PC-9 (cell line): Measurements from ENCODE around the gene TMEM132D. TPM values are rescaled to one million over a fixed set of nuclear protein-coding genes. Genes with fewer than 3 reads are reported as not detected.

ENCODE experiments used
- Bru-seq: library from RNA; stranded (reverse); fragments of 400-500 nt; gene quantifications from one replicate; lab custom pipeline; 2021; lab: Mats Ljungman, UMichigan
- BruChase-seq, 2 experiments: library from RNA; stranded (reverse); fragments of 400-500 nt; gene quantifications; one replicate each; lab custom pipeline; 2021; lab: Mats Ljungman, UMichigan
- BruUV-seq: library from RNA; stranded (reverse); fragments of 400-500 nt; replicated peaks from 2 replicates; lab custom pipeline; 2021; lab: Mats Ljungman, UMichigan
- CTCF ChIA-PET: fragments of 300-600 bp; sonication (Branson Sonifier 250); formaldehyde crosslinking; loops from one replicate; lab custom pipeline; 2022; ENCODE audit warnings: antibody characterized with exemption; lab: Charles Lee
- POLR2A ChIA-PET: fragments of 300-600 bp; sonication (Branson Sonifier 250); formaldehyde crosslinking; loops from one replicate; lab custom pipeline; 2022; ENCODE audit warnings: antibody characterized with exemption; ENCODE audit not compliant: unreplicated experiment; lab: Charles Lee
- DNase-seq, 2 experiments: peaks; one replicate each; pipeline versions ENCODE4 v3.0.0 to v3.0.0-alpha.2; 2015 to 2022; ENCODE audit warnings: mixed read lengths in 1 of 2
- H2AFZ ChIP-seq: fragments of 200-600 bp; sonication (generic); 2 replicates; pipeline ENCODE4 v1.8.1; 2017; ENCODE audit warnings: antibody characterized with exemption
- H3F3A ChIP-seq: fragments of 200-600 bp; sonication (generic); 2 replicates; pipeline ENCODE4 v1.8.1; 2017; ENCODE audit warnings: antibody characterized with exemption, mild to moderate bottlenecking, low read depth; ENCODE audit not compliant: insufficient read depth
- H3K27ac ChIP-seq: fragments of 200-600 bp; sonication (generic); 2 replicates; pipeline ENCODE4 v1.6.1; 2016; ENCODE audit warnings: mixed run types
- H3K27me3 ChIP-seq: fragments of 200-600 bp; sonication (generic); 2 replicates; pipeline ENCODE4 v1.6.1; 2016; ENCODE audit warnings: low read depth, mixed run types; ENCODE audit not compliant: insufficient read depth
- H3K36me3 ChIP-seq: fragments of 200-600 bp; sonication (generic); 2 replicates; pipeline ENCODE4 v1.6.1; 2016; ENCODE audit warnings: low read depth, mixed run types
- H3K4me1 ChIP-seq: fragments of 200-600 bp; sonication (generic); replicated peaks from 2 replicates; pipeline ENCODE4 v1.6.1; 2016; ENCODE audit warnings: mixed run types; ENCODE audit not compliant: insufficient read depth
- H3K4me2 ChIP-seq: fragments of 200-600 bp; sonication (generic); 2 replicates; pipeline ENCODE4 v1.6.1; 2017; ENCODE audit warnings: mixed run types
- H3K4me3 ChIP-seq: fragments of 200-600 bp; sonication (generic); 2 replicates; pipeline ENCODE4 v1.6.1; 2016; ENCODE audit warnings: mixed run types
- H3K79me2 ChIP-seq: fragments of 200-600 bp; sonication (generic); 2 replicates; pipeline ENCODE4 v1.6.1; 2017; ENCODE audit warnings: low read depth, mixed run types
- H3K9me2 ChIP-seq: fragments of 200-600 bp; sonication (generic); 2 replicates; pipeline ENCODE4 v1.8.1; 2017; ENCODE audit warnings: mild to moderate bottlenecking; ENCODE audit not compliant: insufficient read depth
- H3K9me3 ChIP-seq: fragments of 200-600 bp; sonication (generic); 2 replicates; pipeline ENCODE4 v1.8.1; 2016; ENCODE audit warnings: low read depth; ENCODE audit not compliant: insufficient read depth
- H4K20me1 ChIP-seq: fragments of 200-600 bp; sonication (generic); 2 replicates; pipeline ENCODE4 v1.8.1; 2017; ENCODE audit not compliant: insufficient read depth
- CTCF ChIP-seq: fragments of 200-600 bp; sonication (generic); conservative IDR thresholded peaks from 2 replicates; pipeline ENCODE4 v1.6.1; 2017; ENCODE audit warnings: mixed run types, antibody characterized with exemption, mild to moderate bottlenecking, moderate library complexity
- EZH2 ChIP-seq: fragments of 200-600 bp; sonication (generic); IDR thresholded peaks from 2 replicates; pipeline ENCODE4 v1.8.0; 2017; ENCODE audit warnings: antibody characterized with exemption, low read depth
- intact Hi-C: fragments of 100-400 bp; cut with micrococcal nuclease; formaldehyde crosslinking; loops from one replicate; pipeline ENCODE4 v1.10.0; 2022; ENCODE audit not compliant: unreplicated experiment
- long read RNA-seq: library from polyadenylated mRNA; stranded (forward); transcript quantifications from one replicate; pipeline ENCODE4 v2.0.0, GENCODE V29; 2022
- total RNA-seq: library from RNA; stranded (reverse); gene quantifications from 2 replicates; pipeline ENCODE4 v1.2.3, GENCODE V29; 2021

The TMEM132D gene
- total RNA-seq (not detected in 2 replicates), Bru-seq, nascent RNA (percentile 0 among the genes with signal in this experiment), BruChase-seq, experiment 1, labeled RNA remaining after a 2-hour chase (not detected), BruChase-seq, experiment 2, labeled RNA remaining after a 6-hour chase (percentile 0 among the genes with signal in this experiment)
- long read RNA-seq: 0 reads

- no peak within 1 kb of the TSS for H2AFZ ChIP-seq
- no peak for DNase-seq
- intact Hi-C loops: no loop called here
- H3K27ac ChIP-seq: no peak within 1 kb of the TSS
- H4K20me1 ChIP-seq: no peaks in the 10 kb centered on the region
- no TSS peak for BruUV-seq
- no peaks in the 10 kb centered on the region for H3K79me2 ChIP-seq
- no peaks in the 10 kb centered on the region for H3K36me3 ChIP-seq
- TF ChIP-seq EZH2: no peak
- no peak for TF ChIP-seq CTCF
- no peak within 1 kb of the TSS for H3K4me2 ChIP-seq
- H3K9me2 ChIP-seq: no peaks in the 10 kb centered on the region
- no peaks in the 10 kb centered on the region for H3F3A ChIP-seq
- H3K4me3 ChIP-seq: no peak within 1 kb of the TSS
- no peaks in the 10 kb centered on the region for H3K9me3 ChIP-seq
- peaks cover 9% of the 10 kb centered on the region; the same call in 1 of the 2 replicates for H3K27me3 ChIP-seq
- no peaks in the 10 kb centered on the region for H3K4me1 ChIP-seq
- POLR2A ChIA-PET: no interaction called here
- CTCF ChIA-PET: no interaction called here
Observed at GRCh38 chr12:129903956-129904829, at the start of gene TMEM132D. Gene TMEM132D (minus strand): TSS chr12:129904025.

DNA sequence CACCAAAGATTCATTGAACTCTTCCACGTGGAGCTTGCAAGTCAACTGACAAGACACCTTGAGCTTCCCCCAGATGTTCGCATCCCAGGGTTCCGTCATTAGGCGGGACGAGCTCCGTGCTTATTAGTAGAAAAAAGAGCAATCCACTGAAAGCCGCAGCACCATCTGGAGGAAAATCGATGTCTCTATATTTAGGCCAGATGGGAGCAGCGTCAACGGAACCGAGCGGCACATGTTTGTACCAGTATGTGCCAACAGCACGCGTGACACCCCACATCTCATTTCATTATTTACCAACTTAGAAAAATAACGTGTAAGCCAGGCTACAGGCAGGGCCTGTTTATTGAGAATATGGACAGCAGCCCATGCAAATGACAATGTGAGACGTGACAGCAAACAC is 45.8 kb upstream of the TMEM132D start:
- Histone ChIP-seq H3F3A (no peaks in the 10 kb centered on the region), H3K27me3 (peaks cover 1% of the 10 kb centered on the region; the same call in 1 of the 2 replicates), H3K9me2 (no peaks in the 10 kb centered on the region), H3K9me3 (no peaks in the 10 kb centered on the region), H3K36me3 (no peaks in the 10 kb centered on the region), H3K4me3 (no peak overlapping the region), H4K20me1 (no peaks in the 10 kb centered on the region), H3K4me2 (no peak overlapping the region), H3K79me2 (no peaks in the 10 kb centered on the region), H3K4me1 (no peaks in the 10 kb centered on the region), H3K27ac (no peak overlapping the region), H2AFZ (no peak overlapping the region)
- no peak for DNase-seq
- BruUV-seq: no TSS peak
- TF ChIP-seq EZH2 (no peak), CTCF (no peak)
- intact Hi-C loops: no loop called here
- ChIA-PET POLR2A (no interaction called here), CTCF (no interaction called here)

- ChIA-PET POLR2A (no interaction called here), CTCF (no interaction called here)
- no peak for DNase-seq
- H3K9me2 ChIP-seq: no peaks in the 10 kb centered on the region
- H3K27me3 ChIP-seq: peaks cover 31% of the 10 kb centered on the region; the same call in 1 of the 2 replicates
- BruUV-seq: no TSS peak
- no peak overlapping the region for H2AFZ ChIP-seq
- no peak overlapping the region for H3K4me3 ChIP-seq
- no peaks in the 10 kb centered on the region for H3K4me1 ChIP-seq
- no peaks in the 10 kb centered on the region for H3K79me2 ChIP-seq
- TF ChIP-seq CTCF: no peak
- no peak for TF ChIP-seq EZH2
- H4K20me1 ChIP-seq: no peaks in the 10 kb centered on the region
- H3K27ac ChIP-seq: no peak overlapping the region
- H3F3A ChIP-seq: no peaks in the 10 kb centered on the region
- H3K36me3 ChIP-seq: no peaks in the 10 kb centered on the region
- no peak overlapping the region for H3K4me2 ChIP-seq
- intact Hi-C loops: no loop called here
- no peaks in the 10 kb centered on the region for H3K9me3 ChIP-seq
Observed at GRCh38 chr12:129941618-129942017, 37.8 kb upstream of the TMEM132D start.
